Endodermal cell (in vitro differentiated cells): Measurements from ENCODE around the gene DRICH1. TPM values are rescaled to one million over a fixed set of nuclear protein-coding genes. Genes with fewer than 3 reads are reported as not detected.
A peak's percentile ranks its signal among the peaks of the same experiment; 100 is the strongest.

Experiments used
- DNase-seq: peaks from one replicate; pipeline ENCODE4 v3.0.0-alpha.2; 2017
- H3K27ac ChIP-seq: 2 replicates; pipeline ENCODE4 v1.5.1; 2013; ENCODE audit warnings: mild to moderate bottlenecking, low read depth, low read length, moderate library complexity
- H3K27me3 ChIP-seq: 2 replicates; pipeline ENCODE4 v1.6.1; 2013; ENCODE audit warnings: mild to moderate bottlenecking, low read length, moderate library complexity; ENCODE audit not compliant: insufficient read depth, control insufficient read depth, poor library complexity, severe bottlenecking
- H3K36me3 ChIP-seq: 2 replicates; pipeline ENCODE4 v1.7.0; 2013; ENCODE audit warnings: mild to moderate bottlenecking, low read length, moderate library complexity; ENCODE audit not compliant: control insufficient read depth, insufficient read depth
- H3K4me1 ChIP-seq: one replicate; pipeline ENCODE4 v1.7.0; 2013; ENCODE audit warnings: low read length; ENCODE audit not compliant: control insufficient read depth, insufficient read depth
- H3K4me3 ChIP-seq: 2 replicates; pipeline ENCODE4 v1.5.1; 2013; ENCODE audit warnings: mild to moderate bottlenecking, low read length, moderate library complexity
- H3K9ac ChIP-seq: 2 replicates; pipeline ENCODE4 v1.6.1; 2013; ENCODE audit warnings: mild to moderate bottlenecking, low read length, moderate library complexity; ENCODE audit not compliant: poor library complexity, severe bottlenecking; ENCODE audit errors: extremely low read depth
- H3K9me3 ChIP-seq: 2 replicates; pipeline ENCODE4 v1.6.1; 2013; ENCODE audit warnings: mild to moderate bottlenecking, low read length, moderate library complexity; ENCODE audit not compliant: control insufficient read depth
- H3K27ac Mint-ChIP-seq: 2 replicates; pipeline ENCODE4 v1.8.0; 2020; ENCODE audit warnings: mixed read lengths
- H3K27me3 Mint-ChIP-seq: 2 replicates; pipeline ENCODE4 v1.8.0; 2021; ENCODE audit warnings: mild to moderate bottlenecking, mixed read lengths; ENCODE audit not compliant: insufficient read depth
- H3K36me3 Mint-ChIP-seq: 2 replicates; pipeline ENCODE4 v1.8.0; 2020; ENCODE audit warnings: low read depth, mixed read lengths
- H3K4me1 Mint-ChIP-seq: 2 replicates; pipeline ENCODE4 v1.8.0; 2020; ENCODE audit warnings: mixed read lengths
- H3K4me3 Mint-ChIP-seq: 2 replicates; pipeline ENCODE4 v1.8.0; 2020; ENCODE audit warnings: mild to moderate bottlenecking, moderate library complexity, mixed read lengths
- H3K9me3 Mint-ChIP-seq: 2 replicates; pipeline ENCODE4 v1.8.0; 2020; ENCODE audit warnings: mild to moderate bottlenecking, mixed read lengths
- WGBS, 2 experiments: methylation state at CpG; one replicate each; pipeline versions ENCODE4 v1.1.5 to v1.1.7; 2013; ENCODE audit warnings: missing lambda C conversion rate in 2 of 2, mixed read lengths in 1 of 2; ENCODE audit not compliant: insufficient coverage in 1 of 2, insufficient read length in 1 of 2; 5-methylcytosine and 5-hydroxymethylcytosine counted together
- total RNA-seq, 2 donors: library from RNA; stranded (reverse); fragmentation: NEBNext Ultra II Directional in 1 of 2; extraction: Animal tissue kit (Norgen Biotek cat#: 25700) in 1 of 2; gene quantifications; 2 replicates in 1 of 2; 3 replicates in 1 of 2; pipeline ENCODE4 v1.2.1, GENCODE V29; 2021
- TF ChIP-seq, protein P1 (sequence below): fragments of 200-600 bp; sonication (generic); conservative IDR thresholded peaks from 2 replicates; pipeline ENCODE4 v1.5.0; 2021; ENCODE audit warnings: antibody characterized with exemption, mild to moderate bottlenecking

Gene DRICH1
- total RNA-seq, 2 donors from 2014 or later: 0.24 TPM; not detected in 1

DNA sequence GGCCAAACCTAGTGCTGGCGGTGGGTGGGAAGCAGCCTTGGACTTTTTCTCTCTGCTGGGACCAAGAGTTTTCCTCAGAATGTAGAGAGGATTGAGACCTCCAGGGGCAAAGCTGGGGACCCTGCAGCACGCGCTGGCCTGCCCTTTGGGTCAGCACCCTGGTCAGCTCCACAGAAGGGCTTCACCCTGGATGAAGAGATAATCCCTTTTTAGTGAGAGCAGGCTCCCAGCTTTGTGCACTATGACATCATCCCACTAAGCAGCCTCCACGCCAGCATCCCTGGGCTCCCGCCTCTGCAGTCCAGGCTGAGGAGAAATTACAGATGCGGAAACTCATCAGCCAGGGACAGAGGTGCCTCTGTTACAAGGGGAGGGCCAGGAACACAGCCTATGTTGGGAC is 23.5 kb downstream of the DRICH1 start:
- Histone ChIP-seq H3K36me3 (no peaks in the 10 kb centered on the region), H3K9me3 (no peaks in the 10 kb centered on the region), H3K4me1 (no peaks in the 10 kb centered on the region), H3K9ac (no peak overlapping the region), H3K4me3 (no peak overlapping the region), H3K27me3 (no peaks in the 10 kb centered on the region), H3K27ac (no peak overlapping the region)
- no peaks in the 10 kb centered on the region for H3K36me3 Mint-ChIP-seq
- no peak overlapping the region for H3K4me3 Mint-ChIP-seq
- TF ChIP-seq, protein P1, sequence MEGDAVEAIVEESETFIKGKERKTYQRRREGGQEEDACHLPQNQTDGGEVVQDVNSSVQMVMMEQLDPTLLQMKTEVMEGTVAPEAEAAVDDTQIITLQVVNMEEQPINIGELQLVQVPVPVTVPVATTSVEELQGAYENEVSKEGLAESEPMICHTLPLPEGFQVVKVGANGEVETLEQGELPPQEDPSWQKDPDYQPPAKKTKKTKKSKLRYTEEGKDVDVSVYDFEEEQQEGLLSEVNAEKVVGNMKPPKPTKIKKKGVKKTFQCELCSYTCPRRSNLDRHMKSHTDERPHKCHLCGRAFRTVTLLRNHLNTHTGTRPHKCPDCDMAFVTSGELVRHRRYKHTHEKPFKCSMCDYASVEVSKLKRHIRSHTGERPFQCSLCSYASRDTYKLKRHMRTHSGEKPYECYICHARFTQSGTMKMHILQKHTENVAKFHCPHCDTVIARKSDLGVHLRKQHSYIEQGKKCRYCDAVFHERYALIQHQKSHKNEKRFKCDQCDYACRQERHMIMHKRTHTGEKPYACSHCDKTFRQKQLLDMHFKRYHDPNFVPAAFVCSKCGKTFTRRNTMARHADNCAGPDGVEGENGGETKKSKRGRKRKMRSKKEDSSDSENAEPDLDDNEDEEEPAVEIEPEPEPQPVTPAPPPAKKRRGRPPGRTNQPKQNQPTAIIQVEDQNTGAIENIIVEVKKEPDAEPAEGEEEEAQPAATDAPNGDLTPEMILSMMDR: peak; percentile 19
- DNase-seq: peak; percentile 88
- no peaks in the 10 kb centered on the region for H3K9me3 Mint-ChIP-seq
- peaks cover 23% of the 10 kb centered on the region for H3K27me3 Mint-ChIP-seq
- WGBS, 2 experiments: 34% methylated on average over 6 of the region's 6 CpGs; no CpG with 5 or more reads in 1 of the 2 experiments
- H3K27ac Mint-ChIP-seq: no peak overlapping the region
- no peaks in the 10 kb centered on the region for H3K4me1 Mint-ChIP-seq

DNA sequence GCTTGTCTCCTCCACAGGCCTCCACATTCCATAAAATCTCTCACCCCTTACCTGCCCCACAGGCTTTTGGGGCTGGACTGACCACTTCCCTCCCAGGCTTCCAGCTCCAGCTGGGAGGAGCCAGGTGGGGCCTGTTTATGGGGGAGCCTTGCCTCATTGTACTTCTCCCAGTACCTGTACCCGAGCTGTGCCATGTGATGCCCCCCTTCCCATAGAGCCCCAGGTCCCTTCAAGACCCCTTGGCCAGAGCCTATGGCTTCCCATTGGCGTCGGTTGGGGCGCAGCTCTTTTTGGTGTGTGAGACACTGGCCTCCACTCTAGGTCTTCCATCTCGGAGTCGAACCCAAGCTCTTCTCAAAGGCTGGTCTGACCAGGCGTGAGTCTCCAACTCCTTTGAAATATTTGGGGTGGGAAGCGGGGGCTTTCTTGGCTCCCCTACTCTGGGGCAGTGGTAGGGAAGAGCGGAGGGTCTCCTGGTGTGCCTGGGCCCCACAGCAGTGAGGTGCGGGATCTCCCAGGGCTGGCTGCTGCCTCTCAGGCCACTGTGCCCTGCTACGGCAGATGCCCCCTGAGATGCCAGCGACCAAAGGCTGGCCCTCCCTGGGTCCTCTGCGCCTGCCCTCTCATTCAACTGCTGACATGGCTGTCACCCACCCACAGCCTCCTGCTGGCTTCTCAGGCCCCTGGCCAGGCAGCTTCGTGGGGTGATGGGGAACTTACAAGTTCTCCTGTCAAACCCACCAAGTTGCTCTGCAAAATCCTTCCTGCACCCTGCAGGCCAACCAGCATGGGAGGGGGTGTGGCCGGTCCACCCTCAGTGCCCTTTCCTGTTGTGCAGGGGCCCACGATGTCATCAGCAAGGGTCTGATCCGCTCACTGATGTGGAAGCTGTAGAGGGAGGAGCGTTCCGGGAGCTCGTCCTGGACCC is 25.7 kb downstream of the DRICH1 start:
- no peaks in the 10 kb centered on the region for H3K36me3 Mint-ChIP-seq
- DNase-seq: no peak
- H3K9me3 Mint-ChIP-seq: no peaks in the 10 kb centered on the region
- H3K9ac ChIP-seq: no peak overlapping the region
- no peak overlapping the region for H3K27ac ChIP-seq
- H3K9me3 ChIP-seq: no peaks in the 10 kb centered on the region
- no peak overlapping the region for H3K4me3 ChIP-seq
- TF ChIP-seq, protein P1: no peak
- H3K36me3 ChIP-seq: no peaks in the 10 kb centered on the region
- no peaks in the 10 kb centered on the region for H3K4me1 Mint-ChIP-seq
- no peaks in the 10 kb centered on the region for H3K4me1 ChIP-seq
- H3K27me3 ChIP-seq: no peaks in the 10 kb centered on the region
- H3K4me3 Mint-ChIP-seq: no peak overlapping the region
- 84 to 88% methylated on average over 8 to 20 of the region's 20 CpGs for WGBS, 2 experiments
- H3K27ac Mint-ChIP-seq: no peak overlapping the region
- peaks cover 25% of the 10 kb centered on the region for H3K27me3 Mint-ChIP-seq

- TF ChIP-seq, protein P1: no peak
- Histone ChIP-seq H3K27me3 (no peaks in the 10 kb centered on the region), H3K4me3 (no peak overlapping the region), H3K9ac (no peak overlapping the region), H3K36me3 (no peaks in the 10 kb centered on the region), H3K9me3 (no peaks in the 10 kb centered on the region), H3K4me1 (no peaks in the 10 kb centered on the region), H3K27ac (no peak overlapping the region)
- H3K27me3 Mint-ChIP-seq: peaks cover 21% of the 10 kb centered on the region
- DNase-seq: no peak
- no peaks in the 10 kb centered on the region for H3K36me3 Mint-ChIP-seq
- no peaks in the 10 kb centered on the region for H3K9me3 Mint-ChIP-seq
- 80 to 100% methylated on average over 1 to 8 of the region's 8 CpGs for WGBS, 2 experiments
- no peak overlapping the region for H3K27ac Mint-ChIP-seq
- no peak overlapping the region for H3K4me3 Mint-ChIP-seq
- no peaks in the 10 kb centered on the region for H3K4me1 Mint-ChIP-seq
Observed at GRCh38 chr22:23604939-23605712, 27.0 kb downstream of the DRICH1 start.
